Daoy (cell line): ENCODE data around the gene THAP6. TPM values are rescaled to one million over a fixed set of nuclear protein-coding genes. Genes with fewer than 3 reads are reported as not detected.

ENCODE experiments used
- DNase-seq: peaks from one replicate; pipeline ENCODE4 v3.0.0-alpha.2; 2015; ENCODE audit warnings: low read depth
- total RNA-seq: library from RNA; depleted of rRNA; stranded (reverse); fragments of >200 nt; shearing (Covaris generic); gene quantifications from 2 replicates; pipeline ENCODE4 v1.2.3, GENCODE V29; 2014; rRNA removed

Gene THAP6
- total RNA-seq, 1 experiment from 2014 or later: 9.1 TPM

DNA sequence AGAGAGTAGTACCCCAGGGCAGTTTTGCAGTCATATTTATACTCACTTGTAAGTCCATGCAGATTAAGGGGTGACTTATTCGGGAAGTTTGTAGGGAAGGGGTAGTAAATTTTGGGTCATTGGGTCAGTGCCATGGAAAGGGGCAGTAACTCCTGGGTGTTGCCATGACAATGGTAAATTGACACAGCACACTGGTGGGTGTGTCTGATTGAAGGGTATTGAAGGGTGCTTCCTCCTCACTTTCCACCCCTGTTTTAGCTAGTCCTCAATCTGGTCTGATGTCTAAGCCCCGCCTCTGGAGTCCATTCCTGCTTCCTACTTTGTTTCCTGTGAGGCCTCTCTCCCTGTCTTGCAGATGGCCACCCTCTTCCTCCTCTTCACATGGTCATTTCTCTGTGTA is 53.5 kb downstream of the THAP6 start:
- no peak for DNase-seq

Other genes with a start within 250 kb of the THAP6 start
- gene RCHY1, start 70 bp upstream of the THAP6 start, total RNA-seq: 17.8 and 38.8 TPM in 2 replicates
- gene ODAPH, start 41.6 kb downstream of the THAP6 start, total RNA-seq: 0.97 TPM in 1 of 2 replicates, not detected in the other
- gene CDKL2, start 116.1 kb downstream of the THAP6 start, total RNA-seq: 0.06 TPM in 1 of 2 replicates, not detected in the other
- 82.7 and 120 TPM in 2 replicates for gene G3BP2, start 158.9 kb downstream of the THAP6 start, total RNA-seq
- 37.3 and 38.1 TPM in 2 replicates for gene USO1, start 210.1 kb downstream of the THAP6 start, total RNA-seq